ENCODE results near the gene CORO1C.

CORO1C gene

DNA sequence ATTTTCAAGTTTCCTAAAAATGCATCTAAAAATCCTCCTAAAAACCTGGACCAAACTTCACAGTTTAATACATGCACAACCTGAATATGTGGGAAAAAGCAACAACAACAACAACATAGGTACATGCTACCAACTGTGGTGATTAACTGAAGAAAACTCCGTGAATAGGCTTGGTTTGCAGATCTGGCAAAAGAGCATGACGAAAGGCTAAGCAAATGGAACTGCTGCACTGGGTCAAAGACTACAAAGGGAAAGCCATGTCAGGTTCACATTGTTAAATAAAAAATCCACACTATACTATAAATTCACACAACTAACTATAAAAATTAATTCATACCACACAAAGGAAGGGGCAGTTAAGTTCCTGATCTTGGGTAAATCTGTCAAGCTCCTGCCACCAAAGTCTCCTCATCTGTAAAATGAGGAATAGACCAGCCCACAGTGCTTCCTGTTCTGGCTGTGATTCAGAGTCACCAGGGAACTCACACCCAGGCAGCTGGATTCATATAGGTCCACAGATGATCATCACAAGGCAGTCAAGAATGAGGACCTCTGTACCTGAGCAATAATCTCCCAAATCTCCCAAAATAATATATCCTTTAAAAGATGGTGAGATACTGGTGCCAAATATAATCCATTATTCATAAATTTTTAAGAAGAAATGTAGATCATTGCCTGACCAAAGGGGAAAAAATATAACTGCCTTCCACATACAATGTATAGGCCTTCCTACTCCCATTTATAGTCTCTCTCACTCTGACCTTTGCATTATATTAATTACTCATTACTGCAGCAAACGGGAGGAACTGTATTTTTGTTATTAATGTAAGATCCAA, 7.0 kb downstream of the CORO1C start:
- no peak for DNase-seq

DNA sequence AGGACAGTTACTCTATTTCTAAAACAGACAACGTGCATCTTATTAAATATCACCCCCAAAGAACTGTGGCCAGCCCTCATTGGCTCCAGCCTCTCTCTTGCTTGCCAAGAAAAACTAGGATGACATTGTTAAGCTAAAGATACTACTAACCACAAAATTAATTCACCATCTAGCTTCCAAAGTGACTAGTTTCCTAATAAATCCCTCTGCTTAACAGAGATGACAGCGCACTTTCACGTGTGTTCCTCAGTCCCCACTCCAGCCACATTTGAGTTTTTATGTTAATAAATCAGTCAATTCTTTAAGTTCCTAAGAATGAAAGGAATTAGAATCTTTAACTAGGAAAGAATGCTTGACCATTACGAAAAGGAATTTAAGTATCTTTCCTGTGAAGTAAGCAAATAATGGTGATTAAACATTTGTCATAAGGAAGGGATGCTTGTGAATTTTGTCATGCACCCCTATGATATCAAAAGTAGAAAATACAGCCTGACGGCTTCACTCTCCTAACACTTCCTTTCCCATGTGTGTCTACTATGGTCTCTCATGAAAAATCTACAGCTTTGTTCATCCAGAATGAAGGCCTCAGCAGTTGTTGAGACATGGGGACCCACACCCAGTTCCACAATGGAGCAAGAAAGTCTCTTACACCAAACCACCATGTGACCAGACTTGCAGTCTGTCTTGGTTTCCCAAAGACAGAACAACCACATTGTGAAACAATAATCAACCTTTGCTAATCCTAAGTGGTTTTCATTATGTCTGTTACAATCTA, 8.1 kb downstream of the CORO1C start:
- no peak for DNase-seq

DNA sequence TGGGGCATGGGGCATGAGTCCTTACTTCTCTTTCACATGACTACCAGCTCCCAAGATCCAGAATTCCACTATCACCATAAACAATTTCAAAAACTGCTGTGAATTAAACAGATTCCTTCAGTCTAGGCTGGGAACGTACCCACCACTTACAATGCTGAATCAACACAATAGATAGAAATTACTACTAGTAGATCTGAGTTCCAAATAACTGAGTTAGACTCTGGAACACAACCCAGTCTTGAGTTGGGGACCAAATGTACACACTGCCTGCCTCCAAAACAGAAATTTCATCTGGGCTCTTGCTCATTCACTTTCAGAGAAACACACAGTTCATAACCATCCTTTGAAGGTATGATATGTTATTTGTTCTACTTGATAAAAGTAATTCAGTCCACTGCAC, 8.9 kb downstream of the CORO1C start:
- DNase-seq, result no peak

DNA sequence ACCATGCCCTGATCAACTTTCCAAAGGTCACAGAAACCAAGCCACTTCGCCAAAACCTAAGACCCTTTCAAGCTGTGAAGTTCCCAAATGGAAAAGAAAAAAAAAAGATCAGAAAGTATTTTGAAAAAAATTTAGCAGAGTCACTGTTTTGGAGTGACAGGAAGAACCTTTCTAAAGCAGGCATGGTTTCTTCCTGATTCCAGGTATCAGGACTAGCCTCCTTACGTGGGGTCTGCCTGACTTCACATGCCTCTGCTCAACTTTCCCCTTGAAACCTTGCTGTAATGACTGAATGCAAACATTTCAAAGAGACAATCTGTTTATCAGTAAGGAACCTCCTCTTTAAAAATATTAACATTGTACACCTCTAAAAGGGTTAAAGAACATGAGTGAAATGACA, 9.5 kb downstream of the CORO1C start:
- no peak for DNase-seq

DNA sequence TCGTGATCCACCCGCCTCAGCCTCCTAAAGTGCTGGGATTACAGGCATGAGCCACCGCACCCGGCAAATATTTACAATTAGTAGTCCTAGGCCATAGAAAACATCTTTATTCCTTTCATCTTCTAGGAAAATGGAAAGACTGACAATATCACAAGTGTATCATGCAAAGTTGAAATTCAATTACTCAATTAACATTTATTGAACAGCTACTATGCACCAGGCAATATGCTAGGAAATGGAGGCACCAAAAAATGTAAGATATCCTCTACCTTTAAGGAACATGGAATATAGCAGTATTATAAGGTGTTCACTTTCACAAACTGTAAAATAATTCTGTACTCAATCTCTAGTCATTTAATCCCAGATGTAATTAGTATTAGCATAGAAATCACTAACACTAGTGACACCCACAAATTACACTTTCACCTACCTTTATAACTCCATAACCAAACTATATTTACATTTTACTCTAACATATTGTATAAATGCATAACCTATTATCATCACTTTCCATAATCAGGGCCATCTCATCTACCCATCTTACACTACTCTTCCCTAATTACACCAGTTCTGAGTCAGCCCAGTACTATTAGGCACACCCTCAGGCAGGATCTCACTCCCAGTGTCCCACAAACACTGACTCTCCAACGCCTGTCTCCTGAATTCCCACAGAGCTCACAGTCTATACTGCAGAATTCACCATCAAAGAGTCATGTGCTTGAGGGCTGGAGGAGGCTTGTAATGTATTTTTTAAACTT, 10.4 kb downstream of the CORO1C start:
- DNase-seq, result no peak

DNA sequence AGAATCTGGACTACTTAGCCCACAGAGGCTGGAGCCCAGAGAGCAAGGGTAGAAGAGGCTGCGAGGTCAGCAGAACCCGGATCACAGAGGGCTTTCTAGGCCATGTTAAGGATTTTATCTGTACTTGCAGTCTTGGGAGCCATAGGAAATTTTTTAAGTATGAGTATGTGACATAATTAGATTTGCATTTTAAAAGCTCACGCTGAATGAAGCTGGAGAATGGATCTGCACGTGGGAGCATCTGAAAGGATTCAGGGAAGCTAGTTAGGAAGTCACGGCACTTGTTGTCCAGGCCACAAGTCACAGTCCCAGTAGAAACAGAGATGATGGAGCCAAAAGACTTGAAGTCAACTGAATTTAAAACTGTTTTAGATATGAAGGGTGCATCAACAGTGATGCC, 14.1 kb downstream of the CORO1C start:
- no peak for DNase-seq

DNA sequence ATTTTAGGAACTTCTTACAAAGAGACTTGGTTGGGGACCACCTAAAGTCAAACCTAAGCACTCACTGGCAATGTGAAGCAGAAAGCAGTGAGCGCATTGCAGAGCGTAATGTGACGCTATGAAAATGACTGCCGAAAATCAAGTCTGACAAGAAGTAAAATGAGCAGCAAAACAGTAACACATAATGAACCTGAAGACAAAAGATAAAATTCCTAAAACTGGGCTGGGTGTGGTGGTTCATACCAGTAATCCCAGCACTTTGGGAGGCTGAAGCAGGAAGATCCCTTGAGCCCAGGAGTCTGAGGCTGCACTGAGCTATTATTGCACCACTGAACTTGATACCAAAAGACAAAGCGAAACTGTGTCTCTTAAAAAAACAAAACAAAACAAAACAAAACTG, 16.5 kb downstream of the CORO1C start:
- DNase-seq, result no peak

DNA sequence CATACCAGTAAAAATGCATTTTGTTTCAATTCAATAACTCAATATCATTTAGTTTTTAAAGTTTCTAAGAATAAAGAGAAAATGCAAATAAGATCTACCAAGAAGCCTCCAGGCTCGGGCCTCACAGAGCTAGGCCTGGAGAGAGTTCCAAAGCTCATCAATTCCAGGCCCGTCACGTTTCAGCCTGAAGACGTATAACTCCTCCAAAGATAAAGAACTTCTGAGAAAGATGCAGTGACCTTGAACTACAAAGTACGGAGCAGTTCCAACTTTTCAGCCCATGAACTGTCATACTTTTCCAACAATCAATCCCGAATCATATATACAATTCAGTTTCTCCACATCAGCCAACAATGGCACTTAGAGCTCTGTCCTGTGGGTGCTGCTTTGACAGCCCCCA, 17.8 kb downstream of the CORO1C start:
- no peak for DNase-seq

DNA sequence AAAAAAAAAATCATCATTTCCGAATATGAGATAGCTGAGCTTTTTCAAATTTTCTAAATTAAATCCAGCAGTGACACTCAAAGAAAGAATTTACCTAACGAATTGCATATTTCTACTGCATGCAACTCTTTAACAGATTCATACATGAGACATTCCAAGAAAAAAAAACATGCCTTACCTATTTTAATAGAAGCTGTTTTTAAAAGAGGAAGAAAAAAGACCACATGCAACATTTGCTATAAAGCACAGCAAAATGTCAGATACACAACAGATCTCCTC, 18.5 kb downstream of the CORO1C start:
- DNase-seq, result no peak

DNA sequence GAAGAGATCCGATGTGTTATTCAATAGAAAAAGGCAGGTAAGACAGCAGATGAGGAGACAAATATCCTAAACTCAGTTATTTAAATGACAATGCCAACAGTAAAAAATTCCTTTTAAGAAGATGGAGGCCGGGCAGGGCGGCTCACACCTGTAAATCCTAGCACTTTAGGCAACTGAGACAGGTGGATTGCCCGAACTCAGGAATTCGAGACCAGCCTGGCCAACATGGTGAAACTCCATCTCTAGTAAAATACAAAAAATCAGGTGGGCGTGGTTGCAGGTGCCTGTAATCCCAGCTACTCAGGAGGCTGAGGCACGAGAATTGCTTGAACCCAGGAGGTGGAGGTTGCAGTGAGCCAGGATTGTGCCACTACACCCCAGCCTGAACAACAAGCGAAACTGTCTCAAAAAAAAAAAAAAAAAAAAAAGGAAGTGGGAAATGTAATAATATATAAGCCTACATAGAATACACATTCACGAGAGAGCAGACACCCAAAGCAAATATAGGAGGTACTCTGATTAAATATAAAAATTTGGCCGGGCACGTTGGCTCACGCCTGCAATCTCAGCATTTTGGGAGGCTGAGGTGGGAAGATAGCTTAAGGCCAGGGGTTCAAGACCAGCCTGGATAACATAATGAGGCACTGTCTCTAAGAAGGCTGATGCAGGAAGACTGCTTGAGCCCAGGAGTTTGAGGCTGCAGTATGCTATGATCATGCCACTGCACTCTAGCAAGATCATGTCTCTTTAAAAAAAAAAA, 19.0 kb downstream of the CORO1C start:
- DNase-seq, result no peak

DNA sequence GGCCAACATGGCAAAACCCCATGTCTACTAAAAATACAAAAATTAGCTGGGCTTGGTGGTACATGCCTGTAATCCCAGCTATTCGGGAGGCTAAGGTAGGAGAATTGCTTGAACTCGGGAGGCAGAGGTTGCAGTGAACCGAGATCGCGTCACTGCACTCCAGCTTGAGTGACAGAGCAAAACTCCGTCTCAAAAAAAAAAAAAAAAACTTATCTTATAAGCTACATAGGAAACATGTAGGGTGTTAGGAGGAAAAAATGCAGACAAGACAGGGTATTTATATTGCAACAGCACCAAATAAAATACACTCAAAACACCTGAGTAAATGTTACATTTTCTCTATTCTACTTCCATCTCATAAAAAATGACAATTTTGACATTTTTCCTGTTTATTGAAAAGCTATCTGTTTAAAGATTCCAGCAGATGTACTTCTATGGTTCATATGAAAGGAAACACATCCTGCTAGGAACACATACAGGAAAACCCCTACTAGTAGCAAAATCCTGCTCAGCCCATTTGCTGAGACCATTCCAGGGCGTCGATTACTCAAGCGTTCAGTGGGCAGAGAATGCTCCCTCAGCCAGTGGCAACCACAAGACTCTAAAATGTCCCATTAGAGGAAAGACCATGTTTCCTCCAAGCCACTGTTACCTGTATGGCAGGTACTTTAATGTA, 19.7 kb downstream of the CORO1C start:
- no peak for DNase-seq

DNA sequence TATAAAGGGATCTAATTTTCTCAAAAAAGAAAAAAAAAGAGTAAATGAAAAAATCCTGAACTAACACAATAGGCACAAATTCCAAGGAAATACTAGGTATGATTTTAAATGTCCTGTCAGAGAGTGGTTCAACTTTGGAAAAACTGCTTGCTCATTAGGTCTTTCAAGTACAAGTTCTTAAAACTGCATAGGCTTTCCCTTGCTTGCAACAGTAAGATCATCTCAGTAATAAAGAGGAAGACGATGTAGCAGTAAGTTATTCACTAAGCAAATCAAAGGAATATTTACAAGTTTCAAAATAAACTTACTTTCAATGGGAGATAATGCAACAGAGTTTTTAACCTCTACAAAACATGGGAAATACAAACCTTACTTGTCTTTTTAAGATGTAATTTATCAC, 21.6 kb downstream of the CORO1C start:
- no peak for DNase-seq

DNA sequence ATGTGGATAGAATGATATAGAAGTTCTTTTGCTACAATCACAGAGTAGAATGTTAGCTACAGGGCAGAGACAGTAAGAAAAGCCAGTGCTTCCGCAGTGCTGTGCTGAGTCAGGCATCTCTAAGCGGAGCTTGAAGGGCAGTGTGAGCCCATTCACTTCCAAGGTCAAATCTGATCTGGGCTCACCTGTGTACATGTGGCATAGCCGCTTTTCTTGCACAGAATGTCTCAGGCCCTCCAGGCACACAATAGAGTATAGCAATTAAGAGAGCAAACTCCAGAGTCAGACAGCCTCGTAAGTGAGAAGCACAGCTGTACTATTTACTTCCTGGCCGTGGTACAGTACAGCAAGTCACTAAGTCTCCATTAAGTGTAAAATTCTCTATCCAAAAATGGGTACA, 26.8 kb downstream of the CORO1C start:
- DNase-seq, result no peak

DNA sequence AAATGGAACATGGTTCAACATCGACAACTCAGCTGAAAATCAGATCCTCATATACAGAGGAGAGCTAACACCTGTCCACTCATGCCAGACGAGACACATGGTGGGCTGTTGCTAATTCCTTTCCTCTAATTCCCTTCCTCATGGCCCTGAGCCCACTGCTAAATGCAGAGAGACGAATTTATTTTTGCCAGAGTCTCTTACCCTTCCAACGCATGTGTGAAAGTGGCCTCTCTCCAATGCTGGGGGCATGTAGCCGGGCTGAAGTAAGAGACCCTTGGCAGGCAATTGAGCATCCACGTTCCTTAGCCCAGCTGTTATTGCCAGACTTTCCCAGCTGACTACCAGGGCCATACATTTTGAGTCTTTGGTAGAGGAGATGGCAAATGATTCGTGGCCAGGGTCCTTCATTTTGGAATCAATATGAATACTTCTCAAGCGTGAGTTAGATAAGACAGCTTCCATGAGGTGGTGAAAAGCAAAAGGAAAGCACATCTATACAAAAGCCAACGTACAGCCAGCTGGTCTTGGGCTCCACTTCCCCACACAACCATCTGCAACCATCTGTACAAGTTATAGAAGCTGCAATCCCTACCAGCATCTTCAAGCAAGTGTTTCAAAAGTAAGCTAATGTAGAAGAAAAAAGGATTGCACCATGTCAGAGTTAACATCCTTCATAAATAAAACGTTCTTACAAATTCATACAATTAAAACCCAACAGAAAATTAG, 28.6 kb downstream of the CORO1C start:
- DNase-seq, result no peak

DNA sequence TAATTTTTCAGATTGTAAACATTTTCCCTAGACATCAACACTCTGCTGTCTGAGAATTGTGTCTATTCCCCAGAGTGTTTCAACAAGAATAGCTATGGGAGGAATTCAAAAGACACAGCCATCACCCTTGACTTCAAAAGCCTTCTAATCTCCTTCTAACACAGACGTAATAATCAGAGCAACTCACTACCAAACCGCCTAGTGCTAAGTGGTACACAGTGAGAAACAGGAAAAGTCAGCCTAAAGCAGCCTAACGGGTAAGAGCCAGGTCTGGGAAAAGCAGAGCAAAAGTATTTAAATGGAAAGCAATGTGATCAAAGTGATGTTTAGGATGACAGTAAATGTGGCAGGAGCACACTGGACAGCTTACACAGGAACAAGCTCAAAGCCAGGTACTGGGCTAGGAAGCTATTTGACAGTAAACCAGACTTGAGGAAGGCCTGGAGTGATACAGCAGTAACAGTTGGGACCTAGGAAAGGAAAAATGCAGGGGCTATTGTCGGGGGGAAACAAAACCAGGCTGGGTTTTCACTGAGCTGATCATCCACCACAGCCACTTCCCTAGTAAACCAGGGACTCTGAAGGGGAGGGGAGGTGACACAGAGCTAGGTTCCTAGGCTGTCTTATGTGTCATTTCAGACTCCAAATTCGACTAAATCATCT, 29.4 kb downstream of the CORO1C start:
- no peak for DNase-seq

DNA sequence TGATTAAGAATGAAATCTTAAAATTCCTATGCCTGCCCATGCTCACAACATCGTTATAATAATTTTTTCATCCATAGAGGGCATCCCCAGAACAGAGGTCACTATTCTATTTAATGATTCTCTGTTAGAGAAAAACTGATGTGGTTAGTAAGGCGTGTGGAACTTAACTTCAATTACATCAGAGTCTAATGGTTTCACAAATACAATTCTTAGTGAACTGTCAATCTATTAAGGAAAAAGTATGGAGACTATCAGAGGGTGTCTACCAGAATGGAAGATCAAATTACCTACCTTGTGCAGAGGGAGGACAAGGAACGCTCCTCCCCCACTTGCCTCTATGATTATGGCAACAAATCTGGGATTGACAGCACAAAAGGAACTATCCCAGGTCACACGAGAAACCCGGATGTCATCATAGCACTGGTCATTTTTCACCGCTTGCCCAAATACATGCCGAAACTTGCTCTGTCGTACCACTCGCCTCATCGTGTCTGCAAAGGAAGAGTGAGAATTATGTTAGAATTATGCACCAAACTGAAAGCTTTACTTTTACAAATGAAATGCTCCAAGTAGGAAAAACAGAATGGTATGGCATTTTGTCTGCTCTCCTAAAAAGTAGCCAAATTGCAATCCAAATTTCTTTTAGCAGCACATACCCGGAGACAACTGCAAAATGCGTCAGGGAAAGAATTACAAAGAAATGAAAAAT, 30.3 kb downstream of the CORO1C start:
- DNase-seq, result no peak

DNA sequence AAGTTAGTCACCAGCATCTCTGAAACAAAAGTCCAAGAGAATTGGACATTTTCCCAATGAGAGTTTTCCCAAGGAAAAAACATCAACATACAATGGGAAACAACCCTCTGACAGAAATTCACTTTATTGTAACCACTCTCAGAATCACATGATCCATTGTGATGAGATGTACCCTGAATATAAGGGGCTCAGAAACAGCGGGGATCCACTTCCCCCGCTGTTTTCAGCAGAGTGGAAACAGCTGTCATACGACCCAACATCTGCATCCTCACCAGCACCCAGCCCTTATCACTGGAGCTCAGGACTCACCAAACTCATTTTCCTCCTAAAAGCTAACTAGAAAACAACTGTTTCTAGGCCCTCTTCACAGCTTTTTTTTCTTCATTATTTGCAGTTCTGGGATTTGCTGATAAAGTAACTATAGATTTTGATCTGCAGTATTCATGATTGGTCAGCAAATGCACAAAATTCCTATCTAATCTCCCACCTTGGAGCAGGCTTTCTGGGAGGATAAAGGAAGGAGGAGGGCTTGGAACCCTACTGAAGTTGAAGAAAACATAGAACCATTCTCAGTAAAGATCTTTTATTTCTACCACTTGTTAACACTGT, 31.3 kb downstream of the CORO1C start:
- no peak for DNase-seq

DNA sequence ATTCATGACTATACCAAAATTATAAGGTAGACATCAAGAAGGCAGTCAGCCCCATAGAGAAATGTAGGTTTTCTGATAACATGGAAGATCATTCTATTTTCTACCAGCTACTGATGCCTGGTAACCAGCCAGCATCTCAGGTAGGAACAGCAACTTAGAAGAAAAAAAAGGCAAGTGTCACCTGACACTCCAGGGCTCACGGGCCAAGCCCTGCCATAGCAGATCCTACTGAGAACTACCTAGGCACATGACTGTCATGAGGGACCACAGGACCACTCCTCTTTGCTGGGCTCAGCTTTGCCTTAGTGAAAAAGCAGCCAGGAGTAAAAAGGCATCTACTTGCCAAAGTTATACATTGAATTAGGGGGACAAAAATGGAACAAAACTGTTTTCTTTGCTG, 33.4 kb downstream of the CORO1C start:
- no peak for DNase-seq

DNA sequence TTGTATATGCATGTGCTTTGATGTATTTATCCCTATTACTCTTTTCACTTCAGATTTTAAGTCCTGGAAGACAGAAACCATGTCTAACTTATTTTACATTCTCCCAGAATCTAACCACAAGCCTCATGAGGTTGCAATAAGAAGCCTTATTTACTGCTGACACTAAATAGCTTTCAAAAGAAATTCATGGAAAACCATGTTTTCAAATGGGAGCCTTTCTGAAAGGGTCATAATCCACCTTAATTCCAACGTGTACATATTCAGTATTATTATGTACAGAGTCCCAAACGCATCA, 34.4 kb downstream of the CORO1C start:
- no peak for DNase-seq

Measured in stimulated activated naive CD4-positive, alpha-beta T cell (primary cell).